Fibroblast of lung (primary cell): ENCODE results near the gene OVCH1. TPM values are rescaled to one million over a fixed set of nuclear protein-coding genes. Genes with fewer than 3 reads are reported as not detected.
"Not testable (repeated sequence)": the region's sequence is repeated elsewhere in the genome, so short reads cannot be mapped to it uniquely, and the experiment has no call there.

Source experiments
- DNase-seq, 2 donors: peaks; one replicate each; pipeline versions ENCODE4 v3.0.0 to v3.0.0-alpha.2; 2010; ENCODE audit warnings: low read depth in 2 of 2
- H2AFZ ChIP-seq: 2 replicates; pipeline ENCODE4 v1.5.1; 2012; ENCODE audit warnings: low read length, control low read depth, inconsistent platforms
- H3K27ac ChIP-seq: 2 replicates; pipeline ENCODE4 v1.5.1; 2011; ENCODE audit warnings: low read length, control low read depth; ENCODE audit not compliant: insufficient read depth
- H3K27me3 ChIP-seq: 2 replicates; pipeline ENCODE4 v1.5.1; 2011; ENCODE audit warnings: mild to moderate bottlenecking, low read length; ENCODE audit not compliant: control insufficient read depth, insufficient read depth
- H3K36me3 ChIP-seq: 2 replicates; pipeline ENCODE4 v1.5.1; 2011; ENCODE audit warnings: low read length; ENCODE audit not compliant: control insufficient read depth, insufficient read depth
- H3K4me1 ChIP-seq: 2 replicates; pipeline ENCODE4 v1.5.1; 2011; ENCODE audit warnings: low read length; ENCODE audit not compliant: control insufficient read depth, insufficient read depth; ENCODE audit errors: extremely low read depth
- H3K4me2 ChIP-seq: 2 replicates; pipeline ENCODE4 v1.5.1; 2011; ENCODE audit warnings: low read length, control low read depth; ENCODE audit not compliant: insufficient read depth; ENCODE audit errors: extremely low read depth
- H3K4me3 ChIP-seq, 4 experiments: fragments of 200-600 bp in 1 of 4; sonication (generic) in 1 of 4; replicated peaks in 1 of 4; 2 replicates each; pipeline ENCODE4 v1.5.1; 2011 to 2016; ENCODE audit warnings: low read length in 4 of 4, low read depth in 3 of 4, mild to moderate bottlenecking in 3 of 4, control low read depth in 2 of 4, inconsistent platforms in 1 of 4, mixed read lengths in 1 of 4; ENCODE audit not compliant: insufficient read depth in 1 of 4; ENCODE audit errors: control extremely low read depth in 1 of 4
- H3K79me2 ChIP-seq: 2 replicates; pipeline ENCODE4 v1.5.1; 2012; ENCODE audit warnings: mild to moderate bottlenecking, low read length, inconsistent platforms; ENCODE audit not compliant: control insufficient read depth, insufficient read depth
- H3K9ac ChIP-seq: 2 replicates; pipeline ENCODE4 v1.5.1; 2011; ENCODE audit warnings: mild to moderate bottlenecking, low read length, control low read depth; ENCODE audit not compliant: insufficient read depth
- H3K9me3 ChIP-seq: 2 replicates; pipeline ENCODE4 v1.5.1; 2012; ENCODE audit warnings: low read depth, low read length; ENCODE audit not compliant: control insufficient read depth, insufficient read depth
- H4K20me1 ChIP-seq: 2 replicates; pipeline ENCODE4 v1.5.1; 2011; ENCODE audit warnings: low read length; ENCODE audit not compliant: control insufficient read depth, insufficient read depth; ENCODE audit errors: extremely low read depth
- CTCF ChIP-seq, 2 donors: IDR thresholded peaks in 1 of 2; conservative IDR thresholded peaks in 1 of 2; 1 replicate in 1 of 2; 2 replicates in 1 of 2; pipeline ENCODE4 v1.5.1; 2011 to 2012; ENCODE audit warnings: low read length in 2 of 2, control low read depth in 1 of 2, inconsistent platforms in 1 of 2, low read depth in 1 of 2, mild to moderate bottlenecking in 1 of 2
- EZH2 ChIP-seq: IDR thresholded peaks from 2 replicates; pipeline ENCODE4 v1.5.1; 2012; ENCODE audit warnings: low read length, control low read depth, mild to moderate bottlenecking; ENCODE audit errors: missing control alignments
- polyA plus RNA-seq, 2 donors: library from polyadenylated mRNA; depleted of rRNA in 1 of 2; stranded (reverse) in 1 of 2; unstranded in 1 of 2; fragments of >200 nt; gene quantifications; 2 replicates each; pipeline ENCODE4 v1.2.1, GENCODE V29; 2011 to 2012; ENCODE audit warnings: missing spikeins in 1 of 2
- total RNA-seq: library from RNA; depleted of rRNA; stranded (reverse); fragments of >200 nt; gene quantifications from 2 replicates; pipeline ENCODE4 v1.2.1, GENCODE V29; 2014

OVCH1 gene
- total and polyA plus RNA-seq, 2 donors (not counting 1 experiment from before 2014, with no cell fraction given) = 0.06 to 1.2 TPM

GRCh38 chr12:29396774-29397173 is 100.7 kb downstream of the OVCH1 start:
- Histone ChIP-seq H3K9ac (no peak overlapping the region), H3K36me3 (no peaks in the 10 kb centered on the region), H3K9me3 (no peaks in the 10 kb centered on the region), H4K20me1 (no peaks in the 10 kb centered on the region), H3K4me3 (no peak overlapping the region), H2AFZ (no peak overlapping the region), H3K79me2 (no peaks in the 10 kb centered on the region), H3K27ac (no peak overlapping the region), H3K4me2 (no peak overlapping the region), H3K27me3 (no peaks in the 10 kb centered on the region), H3K4me1 (no peaks in the 10 kb centered on the region)
- no peak for TF ChIP-seq EZH2
- no peak for TF ChIP-seq CTCF (conservative IDR thresholded peaks at IDR 0.05 in 1 of 2, IDR thresholded peaks at IDR 0.05 in 1 of 2; ENCODE audit: low read depth in 1 of 2, low read length in 2 of 2)
- peak in 1 of 2 donors; percentile 45 for DNase-seq

- no peak for DNase-seq
- H3K27ac ChIP-seq = no peak overlapping the region
These were observed 102.1 kb downstream of the OVCH1 start for GRCh38 chr12:29395356-29395755.

GRCh38 chr12:29390419-29390818 is 107.1 kb downstream of the OVCH1 start:
- not testable (repeated sequence) for DNase-seq, H3K9me3 ChIP-seq, H2AFZ ChIP-seq, H3K27ac ChIP-seq, H3K27me3 ChIP-seq, H3K4me2 ChIP-seq, H3K9ac ChIP-seq, H3K79me2 ChIP-seq, H3K36me3 ChIP-seq, H3K4me1 ChIP-seq, H3K4me3 ChIP-seq, H4K20me1 ChIP-seq

More at GRCh38 chr12:29395356-29395755, 102.1 kb downstream of the OVCH1 start:
- Histone ChIP-seq H4K20me1 (no peaks in the 10 kb centered on the region), H3K9me3 (no peaks in the 10 kb centered on the region), H3K4me1 (no peaks in the 10 kb centered on the region), H2AFZ (no peak overlapping the region), H3K9ac (no peak overlapping the region), H3K79me2 (no peaks in the 10 kb centered on the region), H3K4me2 (no peak overlapping the region), H3K36me3 (no peaks in the 10 kb centered on the region), H3K27me3 (no peaks in the 10 kb centered on the region), H3K4me3 (no peak overlapping the region)
- TF ChIP-seq EZH2 (no peak), CTCF (conservative IDR thresholded peaks at IDR 0.05 in 1 of 2, IDR thresholded peaks at IDR 0.05 in 1 of 2; ENCODE audit: low read depth in 1 of 2, low read length in 2 of 2) (no peak)
